Breast epithelium (tissue), 4 donors: ENCODE measurements around the gene GJD4. TPM values are rescaled to one million over a fixed set of nuclear protein-coding genes. Genes with fewer than 3 reads are reported as not detected.

ENCODE experiments used
- DNase-seq, 2 donors: peaks; one replicate each; pipeline ENCODE4 v3.0.0-alpha.2; 2019; ENCODE audit warnings: low spot score in 2 of 2
- H3K27ac ChIP-seq, 2 donors: fragments of 200-600 bp; sonication (generic) in 1 of 2; one replicate each; pipeline ENCODE4 v1.5.1; 2016 to 2019; ENCODE audit warnings: mild to moderate bottlenecking in 1 of 2
- H3K27me3 ChIP-seq, 2 donors: fragments of 200-600 bp; sonication (generic) in 1 of 2; one replicate each; pipeline versions ENCODE4 v1.5.1 to v1.6.0; 2017 to 2019; ENCODE audit warnings: control low read depth in 1 of 2, mild to moderate bottlenecking in 1 of 2
- H3K36me3 ChIP-seq: fragments of 200-600 bp; one replicate; pipeline ENCODE4 v1.5.1; 2019
- H3K4me1 ChIP-seq, 2 donors: fragments of 200-600 bp; sonication (generic); one replicate each; pipeline ENCODE4 v1.5.1; 2016 to 2019; ENCODE audit warnings: control low read depth in 1 of 2
- H3K4me3 ChIP-seq, 3 donors: fragments of 200-600 bp; sonication (generic); 1 replicate in 2 of 3; 2 replicates in 1 of 3; pipeline ENCODE4 v1.5.1; 2016 to 2019; ENCODE audit warnings: mild to moderate bottlenecking in 3 of 3, moderate library complexity in 2 of 3
- H3K9me3 ChIP-seq, 2 donors: fragments of 200-600 bp; sonication (generic) in 1 of 2; one replicate each; pipeline ENCODE4 v1.5.1; 2016 to 2019; ENCODE audit warnings: control low read depth in 1 of 2
- POLR2A ChIP-seq: fragments of 450-650 bp; IDR thresholded peaks from one replicate; pipeline ENCODE4 v1.6.1; 2016; ENCODE audit warnings: antibody characterized with exemption, mild to moderate bottlenecking, moderate library complexity
- POLR2AphosphoS5 ChIP-seq, 3 donors: sonication (generic); formaldehyde crosslinking; IDR thresholded peaks; one replicate each; pipeline ENCODE4 v1.6.1; 2017; ENCODE audit warnings: antibody characterized with exemption in 3 of 3
- intact Hi-C: fragments of 100-400 bp; cut with DNase I; formaldehyde crosslinking; loops from one replicate; pipeline ENCODE4 v1.15.1; 2023; ENCODE audit warnings: low total_unique reads
- total RNA-seq, 3 donors: library from RNA; depleted of rRNA; stranded (reverse); fragments of >200 nt; gene quantifications; one replicate each; pipeline ENCODE4 v1.1.0, GENCODE V29; 2016
- TF ChIP-seq, protein P1 (sequence below), 3 donors: fragments of 450-650 bp; IDR thresholded peaks; one replicate each; pipeline ENCODE4 v1.5.1; 2016 to 2017; ENCODE audit warnings: antibody characterized with exemption in 3 of 3, mild to moderate bottlenecking in 3 of 3, moderate library complexity in 3 of 3

GJD4 gene
- total RNA-seq, 3 donors from 2014 or later, result not detected

- Histone ChIP-seq H3K4me1 (no peaks in the 10 kb centered on the region), H3K4me3 (no peak overlapping the region), H3K27me3 (no peaks in the 10 kb centered on the region), H3K36me3 (no peaks in the 10 kb centered on the region), H3K9me3 (no peaks in the 10 kb centered on the region), H3K27ac (no peak overlapping the region)
- TF ChIP-seq POLR2AphosphoS5 (IDR thresholded peaks at IDR 0.05), result no peak
- no peak for TF ChIP-seq POLR2A
- TF ChIP-seq, protein P1, sequence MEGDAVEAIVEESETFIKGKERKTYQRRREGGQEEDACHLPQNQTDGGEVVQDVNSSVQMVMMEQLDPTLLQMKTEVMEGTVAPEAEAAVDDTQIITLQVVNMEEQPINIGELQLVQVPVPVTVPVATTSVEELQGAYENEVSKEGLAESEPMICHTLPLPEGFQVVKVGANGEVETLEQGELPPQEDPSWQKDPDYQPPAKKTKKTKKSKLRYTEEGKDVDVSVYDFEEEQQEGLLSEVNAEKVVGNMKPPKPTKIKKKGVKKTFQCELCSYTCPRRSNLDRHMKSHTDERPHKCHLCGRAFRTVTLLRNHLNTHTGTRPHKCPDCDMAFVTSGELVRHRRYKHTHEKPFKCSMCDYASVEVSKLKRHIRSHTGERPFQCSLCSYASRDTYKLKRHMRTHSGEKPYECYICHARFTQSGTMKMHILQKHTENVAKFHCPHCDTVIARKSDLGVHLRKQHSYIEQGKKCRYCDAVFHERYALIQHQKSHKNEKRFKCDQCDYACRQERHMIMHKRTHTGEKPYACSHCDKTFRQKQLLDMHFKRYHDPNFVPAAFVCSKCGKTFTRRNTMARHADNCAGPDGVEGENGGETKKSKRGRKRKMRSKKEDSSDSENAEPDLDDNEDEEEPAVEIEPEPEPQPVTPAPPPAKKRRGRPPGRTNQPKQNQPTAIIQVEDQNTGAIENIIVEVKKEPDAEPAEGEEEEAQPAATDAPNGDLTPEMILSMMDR (IDR thresholded peaks at IDR 0.05), result no peak
- DNase-seq, result no peak
- intact Hi-C loops, result no loop called here
Observed at GRCh38 chr10:35562427-35562826, 42.7 kb upstream of the GJD4 start.

DNA sequence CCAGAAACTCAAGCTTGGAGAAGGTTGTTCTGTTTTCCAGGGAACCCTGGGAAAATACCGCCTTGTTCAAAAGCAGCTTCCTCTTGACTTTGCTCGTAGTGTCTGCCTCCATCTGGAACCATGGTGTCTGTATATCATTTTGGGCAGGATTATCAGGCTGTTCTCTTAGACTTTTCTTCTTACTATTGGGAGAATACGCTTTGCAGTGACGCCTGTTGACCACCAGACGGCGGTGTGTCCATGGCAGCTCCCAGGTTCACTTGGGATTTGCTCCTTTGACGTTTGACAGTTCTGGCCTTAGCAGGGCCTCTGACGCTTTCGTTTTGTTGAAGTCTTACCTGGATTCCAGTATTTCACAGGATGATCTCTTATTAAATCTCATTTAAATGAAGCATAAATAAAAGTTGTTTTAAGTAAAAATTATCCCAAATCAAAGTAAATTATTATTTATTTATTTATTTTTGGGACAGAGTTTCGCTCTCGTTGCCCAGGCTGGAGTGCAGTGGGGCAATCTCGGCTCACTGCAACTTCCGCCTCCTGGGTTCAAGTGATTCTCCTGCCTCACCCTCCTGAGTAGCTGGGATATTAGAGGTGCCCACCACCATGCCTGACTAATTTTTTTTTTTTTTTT is 41.8 kb upstream of the GJD4 start:
- Histone ChIP-seq H3K4me1 (no peaks in the 10 kb centered on the region), H3K4me3 (no peak overlapping the region), H3K36me3 (no peaks in the 10 kb centered on the region), H3K27me3 (no peaks in the 10 kb centered on the region), H3K9me3 (no peaks in the 10 kb centered on the region), H3K27ac (no peak overlapping the region)
- DNase-seq, result no peak
- TF ChIP-seq, protein P1 (IDR thresholded peaks at IDR 0.05), result peak; percentile 68 to 86 (median 77)
- no peak for TF ChIP-seq POLR2AphosphoS5 (IDR thresholded peaks at IDR 0.05)
- intact Hi-C loops, result no loop called here

DNA sequence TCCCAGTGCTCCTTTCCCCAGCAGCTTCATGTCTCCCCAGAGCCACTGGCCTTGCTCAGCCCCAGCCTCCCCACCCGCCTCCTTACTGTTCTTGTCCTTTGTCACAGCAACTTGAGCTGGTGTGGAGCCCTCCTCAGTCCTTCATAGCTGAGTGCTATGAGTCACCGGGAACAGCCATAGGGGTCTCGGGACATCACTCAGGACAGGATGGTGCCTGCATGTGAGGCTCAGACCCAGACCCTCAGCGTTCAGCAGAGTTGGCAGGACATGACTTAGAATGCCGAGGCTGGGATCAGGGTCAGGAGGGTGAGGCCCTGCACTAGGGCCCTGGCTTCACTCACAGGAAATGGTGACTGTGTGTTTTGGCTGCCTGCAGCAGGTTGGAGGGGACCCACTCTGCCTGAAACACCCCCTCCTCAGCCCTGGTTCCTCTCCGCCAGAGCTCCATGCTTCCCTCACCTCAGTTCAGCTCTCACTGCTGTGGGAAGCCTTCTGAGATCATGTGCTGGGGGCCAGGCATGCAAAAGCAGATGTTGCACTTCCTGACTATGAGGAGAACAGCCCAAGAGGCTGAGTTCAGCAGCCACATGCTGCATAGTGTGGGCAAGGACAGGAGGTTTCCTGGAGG is 40.7 kb upstream of the GJD4 start:
- DNase-seq, result no peak
- no peak for TF ChIP-seq POLR2AphosphoS5 (IDR thresholded peaks at IDR 0.05)
- TF ChIP-seq, protein P1 (IDR thresholded peaks at IDR 0.05), result no peak
- no peak for TF ChIP-seq POLR2A
- Histone ChIP-seq H3K27ac (peak overlapping the region in 1 of 2 donors; percentile 73), H3K4me1 (no peaks in the 10 kb centered on the region), H3K4me3 (no peak overlapping the region), H3K27me3 (no peaks in the 10 kb centered on the region), H3K36me3 (peaks cover 4% of the 10 kb centered on the region), H3K9me3 (no peaks in the 10 kb centered on the region)
- intact Hi-C loops, result no loop called here

DNA sequence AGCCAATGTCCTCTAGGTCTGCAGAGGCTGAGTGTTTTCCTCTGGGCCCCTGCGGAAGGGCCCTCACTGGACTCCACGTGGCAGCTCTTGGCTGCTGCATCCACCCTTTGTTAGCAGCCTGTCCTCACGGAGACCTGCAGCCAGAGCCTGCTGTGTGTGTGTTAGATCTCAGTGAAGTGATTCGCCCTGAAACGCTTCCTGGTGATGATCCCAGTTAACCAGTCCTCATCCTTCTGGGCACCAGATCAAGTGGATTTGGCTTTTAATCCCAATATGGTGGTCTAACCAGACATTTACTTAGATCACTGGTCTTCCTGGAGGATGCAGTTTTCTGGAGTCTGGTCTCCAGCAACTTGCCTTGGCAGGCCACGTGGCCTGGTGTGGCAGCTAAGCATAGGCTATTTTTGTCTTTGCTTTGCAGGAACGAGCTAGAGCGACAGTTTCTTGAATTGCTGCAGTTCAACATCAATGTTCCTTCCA is 39.5 kb upstream of the GJD4 start:
- H3K36me3 ChIP-seq, result peaks cover 4% of the 10 kb centered on the region

GRCh38 chr10:35567951-35568350 is 37.2 kb upstream of the GJD4 start:
- H3K36me3 ChIP-seq, result peaks cover 4% of the 10 kb centered on the region
- no peaks in the 10 kb centered on the region for H3K27me3 ChIP-seq
- intact Hi-C loops, result no loop called here
- H3K4me1 ChIP-seq, result no peaks in the 10 kb centered on the region
- no peak for DNase-seq
- TF ChIP-seq, protein P1 (IDR thresholded peaks at IDR 0.05), result no peak
- TF ChIP-seq POLR2AphosphoS5 (IDR thresholded peaks at IDR 0.05) (no peak), POLR2A (no peak)
- H3K27ac ChIP-seq, result no peak overlapping the region
- no peak overlapping the region for H3K4me3 ChIP-seq
- no peaks in the 10 kb centered on the region for H3K9me3 ChIP-seq

More for the DNA sequence above, 39.5 kb upstream of the GJD4 start:
- Histone ChIP-seq H3K4me3 (no peak overlapping the region), H3K4me1 (no peaks in the 10 kb centered on the region), H3K9me3 (no peaks in the 10 kb centered on the region), H3K27me3 (no peaks in the 10 kb centered on the region), H3K27ac (no peak overlapping the region)
- TF ChIP-seq POLR2A (no peak), POLR2AphosphoS5 (IDR thresholded peaks at IDR 0.05) (no peak)
- TF ChIP-seq, protein P1 (IDR thresholded peaks at IDR 0.05), result no peak
- no peak for DNase-seq
- intact Hi-C loops, result no loop called here
